ENCODE results near the gene PYGL. TPM values are rescaled to one million over a fixed set of nuclear protein-coding genes. Genes with fewer than 3 reads are reported as not detected.

PYGL gene
- total RNA-seq, 2 donors from 2014 or later: 27.3 to 30.2 TPM

Other genes with a start within 250 kb of the PYGL start
- 10 to 100 TPM; 31.8 to 41.9 TPM for gene NIN, start 113.3 kb downstream of the PYGL start, total RNA-seq
- gene ABHD12B, start 72.4 kb downstream of the PYGL start, total RNA-seq: under 1 TPM in 1 of 2 donors, not detected in 1; 0.18 TPM
- gene TRIM9, start 150.6 kb upstream of the PYGL start, total RNA-seq: under 1 TPM; 0.24 to 0.89 TPM

Measured in left cardiac atrium (tissue), 2 donors.